B cell (primary cell): ENCODE data around the gene ELMO1. TPM values are rescaled to one million over a fixed set of nuclear protein-coding genes. Genes with fewer than 3 reads are reported as not detected.

Experiments used
- ATAC-seq: fragments of 200-7000 bp; cut with Tn5 transposase; one replicate; pipeline ENCODE4 v1.10.0; 2021; ENCODE audit warnings: low read depth, mild to moderate bottlenecking, moderate number of reproducible peaks, moderate library complexity
- CTCF ChIA-PET: fragments of 350-600 bp; sonication (Branson Sonifier 250); formaldehyde crosslinking; loops from one replicate; lab custom pipeline; 2021; ENCODE audit warnings: antibody characterized with exemption, inconsistent platforms; lab: Charles Lee
- POLR2A ChIA-PET: fragments of 350-600 bp; sonication (Branson Sonifier 250); formaldehyde crosslinking; loops from one replicate; lab custom pipeline; 2021; ENCODE audit warnings: antibody characterized with exemption; lab: Charles Lee
- DNase-seq: peaks from one replicate; pipeline ENCODE4 v3.0.0; 2013
- H2AFZ ChIP-seq: 2 replicates; pipeline ENCODE4 v1.6.1; 2012; ENCODE audit warnings: mild to moderate bottlenecking, low read depth, low read length; ENCODE audit not compliant: insufficient read depth, poor library complexity, severe bottlenecking
- H3K27ac ChIP-seq, 2 donors: 1 replicate in 1 of 2; 2 replicates in 1 of 2; pipeline ENCODE4 v1.5.1; 2012 to 2013; ENCODE audit warnings: low read length in 2 of 2, mild to moderate bottlenecking in 2 of 2, moderate library complexity in 1 of 2
- H3K27me3 ChIP-seq, 4 experiments: fragments of 200-600 bp in 1 of 4; sonication (generic) in 1 of 4; replicated peaks in 1 of 4; 1 replicate in 2 of 4; 2 replicates in 2 of 4; pipeline versions ENCODE4 v1.6.1 to v1.7.0; 2013 to 2016; ENCODE audit warnings: low read length in 3 of 4, mild to moderate bottlenecking in 2 of 4, mixed read lengths in 1 of 4, moderate library complexity in 1 of 4; ENCODE audit not compliant: insufficient read depth in 4 of 4, control insufficient read depth in 3 of 4; ENCODE audit errors: control extremely low read depth in 1 of 4
- H3K36me3 ChIP-seq, 2 experiments: replicated peaks in 1 of 2; 1 replicate in 1 of 2; 2 replicates in 1 of 2; pipeline versions ENCODE4 v1.6.1 to v1.7.1; 2013; ENCODE audit warnings: low read length in 1 of 2; ENCODE audit not compliant: insufficient read depth in 2 of 2, control insufficient read depth in 1 of 2; ENCODE audit errors: control extremely low read depth in 1 of 2, extremely low read depth in 1 of 2
- H3K4me1 ChIP-seq, 2 donors: fragments of 200-600 bp in 1 of 2; sonication (generic) in 1 of 2; 1 replicate in 1 of 2; 2 replicates in 1 of 2; pipeline versions ENCODE4 v1.5.1 to v1.6.1; 2013 to 2017; ENCODE audit warnings: low read length in 2 of 2; ENCODE audit not compliant: control insufficient read depth in 2 of 2, insufficient read depth in 2 of 2
- H3K4me2 ChIP-seq: replicated peaks from 2 replicates; pipeline ENCODE3; 2012; ENCODE audit warnings: mild to moderate bottlenecking, low read depth, low read length; ENCODE audit not compliant: poor library complexity, severe bottlenecking
- H3K4me3 ChIP-seq, 5 experiments: fragments of 200-600 bp in 1 of 5; sonication (generic) in 1 of 5; 1 replicate in 3 of 5; 2 replicates in 2 of 5; pipeline versions ENCODE4 v1.5.1 to v1.7.0; 2011 to 2016; ENCODE audit warnings: low read length in 4 of 5, mild to moderate bottlenecking in 4 of 5, low read depth in 2 of 5, control low read depth in 1 of 5, moderate library complexity in 1 of 5; ENCODE audit not compliant: insufficient read depth in 1 of 5; ENCODE audit errors: control extremely low read depth in 1 of 5, extremely low read depth in 1 of 5
- H3K79me2 ChIP-seq: fragments of 200-600 bp; sonication (generic); one replicate; pipeline ENCODE4 v1.6.0; 2016; ENCODE audit warnings: low read length; ENCODE audit not compliant: control insufficient read depth, insufficient read depth
- H3K9ac ChIP-seq: fragments of 200-600 bp; sonication (generic); 2 replicates; pipeline ENCODE4 v1.6.1; 2017; ENCODE audit warnings: mild to moderate bottlenecking, low read length, moderate library complexity
- H3K9me3 ChIP-seq, 3 donors: one replicate each; pipeline versions ENCODE4 v1.6.1 to v1.7.1; 2013; ENCODE audit warnings: low read length in 2 of 3; ENCODE audit not compliant: control insufficient read depth in 2 of 3, insufficient read depth in 1 of 3; ENCODE audit errors: control extremely low read depth in 1 of 3
- H4K20me1 ChIP-seq: 2 replicates; pipeline ENCODE4 v1.6.0; 2012; ENCODE audit warnings: mild to moderate bottlenecking, low read length; ENCODE audit not compliant: insufficient read depth, control insufficient read depth, poor library complexity, severe bottlenecking
- H3K27ac Mint-ChIP-seq: one replicate; pipeline ENCODE4 v1.8.0; 2021; ENCODE audit warnings: mixed read lengths
- H3K27me3 Mint-ChIP-seq: one replicate; pipeline ENCODE4 v1.8.0; 2021; ENCODE audit warnings: mixed read lengths
- H3K4me1 Mint-ChIP-seq: one replicate; pipeline ENCODE4 v1.8.0; 2021; ENCODE audit warnings: mixed read lengths
- H3K4me3 Mint-ChIP-seq: one replicate; pipeline ENCODE4 v1.8.0; 2021; ENCODE audit warnings: mixed read lengths
- H3K9me3 Mint-ChIP-seq: one replicate; pipeline ENCODE4 v1.8.0; 2022; ENCODE audit warnings: mixed read lengths; ENCODE audit not compliant: insufficient read depth
- CTCF ChIP-seq: fragments of 200-600 bp; IDR thresholded peaks from one replicate; pipeline ENCODE4 v1.8.0; 2022; ENCODE audit warnings: antibody characterized with exemption, mild to moderate bottlenecking
- EZH2 ChIP-seq: IDR thresholded peaks from 2 replicates; pipeline ENCODE4 v1.6.1; 2012; ENCODE audit warnings: borderline replicate concordance, low read depth, mild to moderate bottlenecking, moderate library complexity, low read length; ENCODE audit not compliant: insufficient read depth, poor library complexity, severe bottlenecking
- WGBS: methylation state at CpG from one replicate; pipeline ENCODE4 v1.1.5; 2013; ENCODE audit warnings: missing lambda C conversion rate; ENCODE audit not compliant: insufficient coverage; 5-methylcytosine and 5-hydroxymethylcytosine counted together
- intact Hi-C: fragments of 100-400 bp; cut with micrococcal nuclease; formaldehyde crosslinking; loops from one replicate; pipeline ENCODE4 v1.10.0; 2022
- polyA plus RNA-seq: library from polyadenylated mRNA; depleted of rRNA; stranded (reverse); fragments of >200 nt; gene quantifications from 2 replicates; pipeline ENCODE4 v1.2.3, GENCODE V29; 2012
- total RNA-seq, 2 donors: library from RNA; stranded (reverse); fragments of 120-200 nt in 1 of 2; gene quantifications; 1 replicate in 1 of 2; 2 replicates in 1 of 2; pipeline versions ENCODE4 v1.2.3 to v1.2.4, GENCODE V29; 2013 to 2022

ELMO1 gene
- total and polyA plus RNA-seq, 2 donors (not counting 1 experiment from before 2014, with no cell fraction given), result 44.7 to 177 TPM

DNA sequence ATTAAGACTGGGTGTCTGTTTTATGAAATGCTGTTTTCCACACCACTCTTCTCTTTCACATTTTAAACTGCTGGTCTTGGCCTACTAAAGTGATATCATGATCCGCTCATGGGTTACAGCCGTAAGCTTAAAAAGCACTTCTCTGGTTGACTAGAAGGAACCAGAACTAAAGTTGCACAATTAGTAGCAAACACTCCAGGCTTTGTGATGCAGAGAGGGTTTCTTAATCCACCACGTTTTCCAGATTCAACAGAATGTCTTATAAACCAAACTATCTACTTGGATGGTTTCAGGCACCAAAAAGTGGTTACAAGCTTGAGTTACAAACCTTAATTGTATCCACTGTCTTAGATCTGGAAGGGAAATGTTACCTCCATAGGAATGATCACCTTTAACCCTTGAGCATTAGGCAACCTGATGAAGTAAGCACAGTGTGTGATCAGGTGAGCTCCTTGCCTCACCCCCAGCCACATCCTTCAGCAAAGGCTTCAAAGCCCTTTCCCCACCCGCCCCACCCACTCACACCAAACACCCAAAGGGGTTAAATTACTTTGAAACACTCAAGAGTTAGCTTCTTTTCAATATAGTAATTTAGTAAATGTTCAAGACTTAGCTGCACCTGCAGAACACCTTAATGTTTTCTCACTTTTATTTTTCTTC, 3.5 kb downstream of the ELMO1 start:
- intact Hi-C loops, result loop anchor here (5.0 kb wide), 3 partner anchors 387 to 1643 kb away; partner anchors contain the start of genes SEPTIN7 and STARD3NL
- no CpG with 5 or more reads among the region's 4 CpGs for WGBS

More for the DNA sequence above, 3.5 kb downstream of the ELMO1 start:
- peaks cover 55% of the 10 kb centered on the region for H3K79me2 ChIP-seq
- POLR2A ChIA-PET, result no interaction called here
- TF ChIP-seq CTCF, result no peak
- TF ChIP-seq EZH2, result no peak
- peaks cover 38 to 39% of the 10 kb centered on the region in 2 donors for H3K4me1 ChIP-seq
- CTCF ChIA-PET, result interaction anchor here (0.8 to 7.7 kb wide), 5 partner anchors 24 to 237 kb away, joined by 3 to 67 read pairs (median 4); no protein-coding TSS in a partner anchor
- H2AFZ ChIP-seq, result no peak overlapping the region
- no peak for ATAC-seq
- H3K27me3 Mint-ChIP-seq, result no peaks in the 10 kb centered on the region
- no peak overlapping the region for H3K4me2 ChIP-seq
- H3K4me3 Mint-ChIP-seq, result no peak overlapping the region
- H3K27ac ChIP-seq, result no peak overlapping the region
- no peaks in the 10 kb centered on the region for H3K9me3 Mint-ChIP-seq
- H3K9ac ChIP-seq, result no peak overlapping the region
- peaks cover 74% of the 10 kb centered on the region for H3K4me1 Mint-ChIP-seq
- H3K36me3 ChIP-seq, result peaks cover 1 to 7% of the 10 kb centered on the region in 2 experiments
- no peak for DNase-seq
- H4K20me1 ChIP-seq, result peaks cover 19% of the 10 kb centered on the region
- H3K27ac Mint-ChIP-seq, result peak overlapping the region; percentile 99
- no peaks in the 10 kb centered on the region for H3K27me3 ChIP-seq
- peaks cover 0 to 4% (median 0%) of the 10 kb centered on the region in 3 donors for H3K9me3 ChIP-seq
- H3K4me3 ChIP-seq, result no peak overlapping the region
